Muscle of leg (tissue), 11 donors: Measurements from ENCODE around the gene SLC6A19. TPM values are rescaled to one million over a fixed set of nuclear protein-coding genes. Genes with fewer than 3 reads are reported as not detected.

ENCODE experiments used
- DNase-seq: peaks from one replicate; pipeline ENCODE4 v3.0.0; 2013
- H3K27ac ChIP-seq: one replicate; pipeline ENCODE4 v1.5.1; 2013; ENCODE audit warnings: mild to moderate bottlenecking, low read length, control low read depth
- H3K27me3 ChIP-seq: one replicate; pipeline ENCODE4 v1.6.1; 2013; ENCODE audit warnings: low read length; ENCODE audit not compliant: control insufficient read depth, insufficient read depth
- H3K36me3 ChIP-seq: one replicate; pipeline ENCODE4 v1.6.1; 2013; ENCODE audit warnings: low read length; ENCODE audit not compliant: control insufficient read depth, insufficient read depth
- H3K4me1 ChIP-seq: one replicate; pipeline ENCODE4 v1.6.1; 2013; ENCODE audit warnings: low read length; ENCODE audit not compliant: control insufficient read depth, insufficient read depth
- H3K4me3 ChIP-seq: one replicate; pipeline ENCODE4 v1.5.1; 2013; ENCODE audit warnings: low read length, control low read depth
- H3K9me3 ChIP-seq: replicated peaks from 2 replicates; pipeline ENCODE4 v1.6.1; 2013; ENCODE audit warnings: low read depth, low read length; ENCODE audit not compliant: control insufficient read depth
- WGBS: methylation state at CpG from one replicate; pipeline ENCODE4 v1.1.5; 2013; ENCODE audit warnings: missing lambda C conversion rate; ENCODE audit not compliant: insufficient coverage; 5-methylcytosine and 5-hydroxymethylcytosine counted together
- polyA plus RNA-seq, 8 donors: library from polyadenylated mRNA; unstranded; fragments of 120-200 nt; gene quantifications; one replicate each; pipeline versions ENCODE4 v1.2.1 to v1.2.3, GENCODE V29; 2013; ENCODE audit warnings: inconsistent platforms in 1 of 8, low replicate concordance in 1 of 8; ENCODE audit not compliant: insufficient read length in 8 of 8, insufficient read depth in 1 of 8
- total RNA-seq: library from RNA; stranded (reverse); fragments of 120-200 nt; gene quantifications from one replicate; pipeline ENCODE4 v1.2.4, GENCODE V29; 2013

SLC6A19 gene
- total and polyA plus RNA-seq, 9 donors, result 0.03 to 9.9 (median 0.11) TPM; not detected in 4

DNA sequence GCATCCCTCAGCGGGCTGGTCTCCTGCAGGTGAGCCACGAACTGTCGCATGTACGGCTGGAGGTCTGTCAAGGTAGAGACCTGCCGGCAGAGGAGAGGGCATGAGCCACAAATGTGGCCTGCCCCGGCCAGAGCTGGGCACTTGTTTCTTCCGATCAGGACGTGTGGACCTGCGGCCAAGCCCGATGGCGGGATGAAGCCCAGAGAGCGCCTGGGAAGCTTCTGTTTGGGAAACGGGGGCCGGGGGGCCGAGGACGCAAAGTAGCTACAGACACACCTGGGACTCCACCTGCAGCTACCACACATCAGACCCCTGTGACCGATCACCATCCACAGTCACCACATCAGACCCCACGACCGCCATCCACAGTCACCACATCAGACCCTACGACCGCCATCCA is 70.8 kb downstream of the SLC6A19 start:
- Histone ChIP-seq H3K4me1 (no peaks in the 10 kb centered on the region), H3K36me3 (no peaks in the 10 kb centered on the region), H3K27ac (no peak overlapping the region), H3K9me3 (no peaks in the 10 kb centered on the region), H3K4me3 (no peak overlapping the region), H3K27me3 (no peaks in the 10 kb centered on the region)
- no peak for DNase-seq
- WGBS, result 97% methylated on average over 16 of the region's 21 CpGs

DNA sequence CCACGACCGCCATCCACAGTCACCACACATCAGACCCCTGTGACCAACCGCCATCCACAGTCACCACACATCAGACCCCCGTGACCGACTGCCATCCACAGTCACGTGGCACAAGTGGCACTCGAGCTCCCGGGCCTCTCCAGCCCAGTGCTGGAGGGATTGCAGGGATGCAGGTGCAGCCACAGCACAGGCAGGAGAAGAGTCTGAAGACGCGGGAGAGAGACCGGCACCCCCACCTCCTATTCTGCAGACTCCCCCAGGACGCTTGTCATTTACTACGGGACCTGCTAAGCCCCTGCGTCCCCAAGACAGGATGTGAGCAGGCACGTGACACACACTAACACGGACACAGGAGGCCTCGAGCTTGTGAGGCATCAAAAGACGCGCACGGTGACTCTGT is 72.3 kb downstream of the SLC6A19 start:
- no peak for DNase-seq
- no peak overlapping the region for H3K4me3 ChIP-seq
- WGBS, result 90% methylated on average over 17 of the region's 20 CpGs
- H3K27me3 ChIP-seq, result no peaks in the 10 kb centered on the region
- no peaks in the 10 kb centered on the region for H3K4me1 ChIP-seq
- H3K27ac ChIP-seq, result no peak overlapping the region
- H3K36me3 ChIP-seq, result no peaks in the 10 kb centered on the region
- no peaks in the 10 kb centered on the region for H3K9me3 ChIP-seq

DNA sequence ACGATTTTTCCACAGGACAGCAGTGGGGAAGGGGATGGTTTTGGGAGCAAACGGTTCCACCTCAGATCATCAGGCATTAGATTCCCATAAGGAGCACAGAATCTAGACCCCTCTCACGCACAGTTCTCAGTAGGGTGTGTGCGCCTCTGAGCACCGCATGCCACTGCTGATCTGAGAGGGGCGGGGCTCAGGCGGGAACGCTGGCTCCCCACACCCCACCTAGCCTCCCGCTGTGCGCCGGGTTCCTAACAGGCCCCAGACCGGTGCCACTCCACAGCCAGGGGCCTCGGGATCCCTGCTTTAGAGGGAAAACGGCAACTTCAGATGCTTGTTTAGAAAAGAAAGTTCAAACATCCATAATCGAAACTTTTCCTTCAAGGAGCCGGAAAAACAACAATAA is 73.1 kb downstream of the SLC6A19 start:
- H3K36me3 ChIP-seq, result no peaks in the 10 kb centered on the region
- no peaks in the 10 kb centered on the region for H3K27me3 ChIP-seq
- no peaks in the 10 kb centered on the region for H3K9me3 ChIP-seq
- no peak for DNase-seq
- 88% methylated on average over 7 of the region's 16 CpGs for WGBS
- H3K27ac ChIP-seq, result no peak overlapping the region
- no peaks in the 10 kb centered on the region for H3K4me1 ChIP-seq
- H3K4me3 ChIP-seq, result no peak overlapping the region

Other genes starting within 250 kb of the SLC6A19 start
- 2.3 TPM for gene NKD2, start 192.8 kb upstream of the SLC6A19 start, total RNA-seq
- 1 to 10 TPM; 1.5 to 5.3 (median 2.5) TPM for gene NKD2, start 192.8 kb upstream of the SLC6A19 start, polyA plus RNA-seq
- 5.5 TPM for gene SLC12A7, start 89.5 kb upstream of the SLC6A19 start, total RNA-seq
- 10 to 100 TPM in 6 of 8 donors, 1 to 10 TPM in 2; 7.0 to 12.5 (median 10.9) TPM for gene SLC12A7, start 89.5 kb upstream of the SLC6A19 start, polyA plus RNA-seq
- not detected for gene SLC6A18, start 23.8 kb downstream of the SLC6A19 start, total RNA-seq
- not detected for gene SLC6A18, start 23.8 kb downstream of the SLC6A19 start, polyA plus RNA-seq
- gene TERT, start 93.5 kb downstream of the SLC6A19 start, total RNA-seq, result not detected
- under 1 TPM in 4 of 8 donors, not detected in 4; 0.05 to 0.23 (median 0.15) TPM for gene TERT, start 93.5 kb downstream of the SLC6A19 start, polyA plus RNA-seq
- gene CLPTM1L, start 143.5 kb downstream of the SLC6A19 start, total RNA-seq, result 58.4 TPM
- 10 to 100 TPM; 49.1 to 73.6 (median 60.4) TPM for gene CLPTM1L, start 143.5 kb downstream of the SLC6A19 start, polyA plus RNA-seq
- not detected for gene SLC6A3, start 243.8 kb downstream of the SLC6A19 start, total RNA-seq
- under 1 TPM in 3 of 8 donors, not detected in 5; 0.11 to 0.23 (median 0.12) TPM for gene SLC6A3, start 243.8 kb downstream of the SLC6A19 start, polyA plus RNA-seq